Skeletal muscle satellite cell (primary cell): ENCODE results near the gene NR1H4.
"Not testable (repeated sequence)": the region's sequence is repeated elsewhere in the genome, so short reads cannot be mapped to it uniquely, and the experiment has no call there.

Experiments used
- H3K27me3 ChIP-seq: 2 replicates; pipeline ENCODE4 v1.7.0; 2013; ENCODE audit warnings: low read length; ENCODE audit not compliant: control insufficient read depth, insufficient read depth
- H3K36me3 ChIP-seq: 2 replicates; pipeline ENCODE4 v1.7.0; 2013; ENCODE audit warnings: mild to moderate bottlenecking, control low read depth, low read length; ENCODE audit not compliant: insufficient read depth
- H3K4me1 ChIP-seq: 2 replicates; pipeline ENCODE4 v1.7.0; 2013; ENCODE audit warnings: low read length; ENCODE audit not compliant: control insufficient read depth, insufficient read depth
- H3K4me2 ChIP-seq: 2 replicates; pipeline ENCODE4 v1.7.0; 2013; ENCODE audit warnings: mild to moderate bottlenecking, low read length
- H3K4me3 ChIP-seq: 2 replicates; pipeline ENCODE4 v1.7.0; 2013; ENCODE audit warnings: low read length
- H3K9ac ChIP-seq: 2 replicates; pipeline ENCODE4 v1.7.0; 2013; ENCODE audit warnings: mild to moderate bottlenecking, low read depth, low read length, moderate library complexity
- H3K9me3 ChIP-seq: replicated peaks from 2 replicates; pipeline ENCODE4 v1.7.0; 2013; ENCODE audit warnings: mild to moderate bottlenecking, control low read depth, low read length

The NR1H4 gene

DNA sequence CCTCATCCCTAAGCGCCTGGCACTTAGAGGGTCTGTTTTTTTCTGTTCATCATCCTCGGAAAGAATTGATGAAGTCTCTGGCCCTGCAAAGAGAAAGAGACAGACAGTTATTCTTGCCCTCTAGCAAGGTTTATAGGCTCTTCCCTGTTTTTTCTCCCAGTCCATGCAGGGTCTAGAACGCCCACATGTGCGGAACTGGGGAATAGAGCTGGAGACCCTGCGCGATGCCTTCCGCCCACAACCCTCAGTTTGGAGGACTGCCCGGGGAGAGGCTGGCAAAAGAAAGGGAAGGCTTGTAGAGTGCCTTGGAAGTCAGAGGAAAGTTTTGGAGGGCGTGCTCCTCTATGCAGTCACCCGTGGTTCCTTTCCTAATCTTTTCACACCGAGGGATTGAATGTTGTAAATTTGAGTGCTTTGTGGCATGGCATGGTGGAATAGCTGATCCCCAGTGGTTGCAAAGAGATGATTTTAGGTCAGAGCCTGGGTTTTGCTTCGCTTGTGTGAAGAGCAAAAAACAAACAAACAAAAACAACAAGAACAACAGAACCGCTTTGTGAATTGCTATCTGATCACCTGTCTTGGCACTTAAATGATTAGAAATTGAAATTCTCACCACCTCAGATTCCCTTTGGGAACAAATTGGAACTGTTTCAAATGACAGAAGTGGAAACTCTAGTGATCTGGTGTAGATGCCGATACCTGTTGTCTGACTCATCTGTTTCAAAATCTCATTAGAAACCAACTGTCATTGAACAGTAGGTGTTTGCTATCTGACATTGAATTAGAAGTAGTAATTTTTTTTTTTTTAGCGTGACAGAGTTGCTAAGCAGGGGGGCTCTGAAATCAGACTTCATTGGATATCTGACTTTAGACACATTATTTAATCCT is 100.8 kb downstream of the NR1H4 start:
- no peaks in the 10 kb centered on the region for H3K36me3 ChIP-seq
- no peaks in the 10 kb centered on the region for H3K27me3 ChIP-seq
- peak overlapping the region; percentile 94 for H3K4me3 ChIP-seq
- peak overlapping the region; percentile 89 for H3K4me2 ChIP-seq
- peak overlapping the region; percentile 85 for H3K9ac ChIP-seq
- no peaks in the 10 kb centered on the region for H3K9me3 ChIP-seq
- H3K4me1 ChIP-seq: peaks cover 25% of the 10 kb centered on the region

DNA sequence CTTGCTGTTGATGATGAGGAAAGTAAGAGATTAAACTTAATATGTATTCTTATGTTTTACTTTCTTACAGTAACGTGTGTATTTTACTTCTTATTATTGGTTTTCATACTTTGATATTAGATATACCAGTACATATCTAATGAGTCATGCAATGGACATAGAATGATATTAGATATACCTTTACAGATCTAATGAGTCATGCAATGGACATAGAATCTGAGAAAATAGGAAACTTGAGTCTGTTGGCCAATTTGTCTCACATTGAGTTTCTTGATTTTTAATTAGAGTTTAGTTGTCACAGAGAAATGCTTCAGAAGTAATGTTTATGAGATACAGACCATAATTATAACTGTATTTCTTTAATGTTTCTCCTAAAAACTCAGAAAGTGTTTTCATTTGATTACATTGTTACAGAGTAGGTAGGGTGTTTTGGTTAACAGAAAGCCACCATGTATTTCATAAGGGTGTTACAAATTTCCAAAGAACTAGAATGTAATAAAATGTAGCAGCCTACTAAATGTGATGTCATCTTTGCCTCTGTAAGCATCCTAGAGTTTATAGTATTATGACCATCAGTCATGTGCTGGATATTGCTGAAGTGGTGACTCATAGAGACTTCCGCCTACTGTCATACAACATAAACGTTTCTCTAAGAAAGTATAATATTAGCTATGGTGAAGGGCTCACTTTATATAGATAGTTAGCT is 102.8 kb downstream of the NR1H4 start:
- peak overlapping the region; percentile 72 for H3K4me2 ChIP-seq

DNA sequence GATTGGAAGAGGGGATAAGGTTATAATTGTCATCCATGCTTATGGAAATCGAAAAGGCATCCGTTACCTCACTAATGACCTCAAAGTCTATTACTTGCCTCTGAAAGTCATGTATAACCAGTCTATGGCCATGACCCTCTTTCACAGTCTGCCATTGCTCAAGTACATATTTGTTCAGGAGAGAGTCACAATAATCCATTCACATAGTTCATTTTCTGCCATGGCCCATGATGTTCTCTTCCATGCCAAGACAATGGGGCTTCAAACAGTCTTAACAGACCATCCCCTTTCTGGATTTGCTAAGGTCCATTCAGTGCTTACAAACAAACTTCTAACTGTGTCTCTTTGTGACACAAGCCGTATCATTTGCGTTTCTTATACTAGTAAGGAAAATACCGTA is 105.3 kb downstream of the NR1H4 start:
- Histone ChIP-seq H3K9ac (no peak overlapping the region), H3K9me3 (no peaks in the 10 kb centered on the region), H3K4me1 (peaks cover 20% of the 10 kb centered on the region), H3K36me3 (no peaks in the 10 kb centered on the region), H3K27me3 (no peaks in the 10 kb centered on the region), H3K4me3 (no peak overlapping the region), H3K4me2 (no peak overlapping the region)

More for the DNA sequence above, 102.8 kb downstream of the NR1H4 start:
- no peaks in the 10 kb centered on the region for H3K36me3 ChIP-seq
- peaks cover 25% of the 10 kb centered on the region for H3K4me1 ChIP-seq
- H3K9me3 ChIP-seq: no peaks in the 10 kb centered on the region
- peak overlapping the region; percentile 40 for H3K4me3 ChIP-seq
- H3K9ac ChIP-seq: peak overlapping the region; percentile 44
- no peaks in the 10 kb centered on the region for H3K27me3 ChIP-seq

DNA sequence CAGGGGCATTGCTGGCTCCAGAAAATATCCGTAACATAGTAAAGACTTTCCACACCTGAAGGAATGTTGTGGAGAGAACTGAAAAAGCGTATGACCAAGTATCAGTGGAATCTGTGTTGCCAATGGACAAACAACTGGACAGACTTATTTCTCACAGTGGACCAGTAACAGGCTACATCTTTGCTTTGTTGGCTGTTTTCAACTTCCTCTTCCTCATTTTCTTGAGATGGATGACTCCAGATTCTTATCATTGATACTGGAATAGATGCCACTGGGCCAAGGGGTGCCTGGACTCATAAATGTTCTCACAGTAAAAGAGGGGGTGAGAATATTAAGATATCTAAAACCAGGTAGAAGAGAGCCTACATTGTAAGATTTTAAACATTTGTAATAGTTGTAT is 106.2 kb downstream of the NR1H4 start:
- Histone ChIP-seq H3K4me3 (no peak overlapping the region), H3K36me3 (no peaks in the 10 kb centered on the region), H3K9me3 (no peaks in the 10 kb centered on the region), H3K4me2 (no peak overlapping the region), H3K9ac (no peak overlapping the region), H3K4me1 (peaks cover 16% of the 10 kb centered on the region), H3K27me3 (no peaks in the 10 kb centered on the region)

DNA sequence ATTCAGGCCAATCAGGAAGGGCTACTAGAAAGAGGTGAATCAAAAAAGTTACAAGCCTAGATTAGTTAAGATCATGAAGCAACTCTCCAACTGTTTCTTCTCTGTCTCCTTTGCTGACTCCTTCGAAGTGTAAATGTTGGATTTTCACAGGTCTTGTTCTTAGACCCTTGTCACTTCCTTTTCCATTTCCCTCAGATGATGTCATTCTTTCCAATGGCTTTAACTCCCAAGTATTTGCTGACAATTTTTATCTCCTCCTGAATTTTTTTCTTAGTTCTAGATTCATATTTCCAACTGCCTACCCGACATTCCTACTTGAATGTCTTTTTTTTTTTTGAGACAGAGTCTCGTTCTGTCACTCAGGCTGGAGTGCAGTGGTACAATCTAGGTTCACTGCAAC is 110.6 kb downstream of the NR1H4 start:
- Histone ChIP-seq H3K27me3 (no peaks in the 10 kb centered on the region), H3K4me1 (no peaks in the 10 kb centered on the region), H3K36me3 (no peaks in the 10 kb centered on the region), H3K9ac (no peak overlapping the region), H3K9me3 (no peaks in the 10 kb centered on the region), H3K4me2 (no peak overlapping the region), H3K4me3 (no peak overlapping the region)

DNA sequence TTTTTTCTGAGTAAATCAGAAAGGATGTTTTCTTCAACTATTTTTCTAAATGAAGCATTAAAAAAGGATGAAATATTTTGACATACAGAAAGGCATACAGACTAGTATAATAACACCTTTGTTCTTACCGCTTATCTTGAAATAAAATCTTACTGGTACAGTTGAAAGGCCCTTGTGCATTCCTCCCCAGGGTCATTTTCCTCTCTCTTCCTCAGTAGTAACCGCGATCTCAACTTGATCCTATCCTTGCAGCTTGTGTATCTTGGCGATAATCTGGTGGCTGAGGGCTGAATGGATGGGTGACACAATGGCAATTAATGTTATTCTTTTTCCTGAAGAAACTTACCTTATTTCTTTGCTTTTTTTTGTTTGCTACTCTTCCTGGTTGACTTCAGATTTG is 118.3 kb downstream of the NR1H4 start:
- Histone ChIP-seq H3K9ac (no peak overlapping the region), H3K4me1 (peaks cover 7% of the 10 kb centered on the region), H3K27me3 (no peaks in the 10 kb centered on the region), H3K4me2 (no peak overlapping the region), H3K9me3 (no peaks in the 10 kb centered on the region), H3K36me3 (no peaks in the 10 kb centered on the region), H3K4me3 (no peak overlapping the region)

DNA sequence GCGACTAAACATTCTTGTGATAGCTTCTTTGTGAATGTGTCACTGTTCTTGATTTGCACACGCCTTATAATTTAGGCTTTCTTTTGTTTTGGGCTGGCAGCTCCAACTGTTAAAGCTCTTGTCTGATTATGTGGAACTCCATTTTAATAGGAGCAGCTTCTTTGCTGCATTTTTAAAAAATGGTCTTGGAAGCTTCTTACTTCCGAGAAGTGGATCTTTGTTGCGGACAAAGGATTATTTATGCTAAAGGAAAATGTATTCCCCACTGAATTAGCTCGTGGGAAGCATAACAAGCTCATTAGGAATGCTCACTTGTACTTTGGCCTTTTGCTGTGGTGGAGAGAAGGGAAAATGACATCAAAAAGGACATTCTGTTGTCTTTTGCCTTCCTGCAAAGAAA is 119.8 kb downstream of the NR1H4 start:
- H3K36me3 ChIP-seq: no peaks in the 10 kb centered on the region
- H3K4me2 ChIP-seq: peak overlapping the region; percentile 77
- peak overlapping the region; percentile 65 for H3K9ac ChIP-seq
- H3K9me3 ChIP-seq: no peaks in the 10 kb centered on the region
- peak overlapping the region; percentile 43 for H3K4me3 ChIP-seq
- peaks cover 7% of the 10 kb centered on the region for H3K4me1 ChIP-seq
- H3K27me3 ChIP-seq: no peaks in the 10 kb centered on the region

DNA sequence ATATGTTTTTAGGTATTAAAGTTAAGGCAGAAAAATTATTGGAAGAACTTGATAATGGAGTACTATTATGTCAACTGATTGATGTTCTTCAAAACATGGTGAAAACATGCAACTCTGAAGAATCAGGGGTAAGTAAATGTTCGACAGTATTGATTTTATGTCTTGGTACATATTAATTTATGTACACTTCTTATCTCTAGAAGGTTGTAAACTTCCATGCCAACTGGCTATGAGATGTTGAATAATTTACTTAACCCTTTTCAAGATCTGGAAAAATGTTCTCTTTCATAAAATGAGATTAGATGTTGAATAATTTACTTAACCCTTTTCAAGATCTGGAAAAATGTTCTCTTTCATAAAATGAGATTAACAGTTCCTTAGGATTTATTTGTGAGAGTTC is 128.0 kb downstream of the NR1H4 start:
- Histone ChIP-seq H3K9me3 (no peaks in the 10 kb centered on the region), H3K27me3 (no peaks in the 10 kb centered on the region), H3K36me3 (peaks cover 3% of the 10 kb centered on the region), H3K4me3 (no peak overlapping the region), H3K4me2 (no peak overlapping the region), H3K9ac (no peak overlapping the region), H3K4me1 (no peaks in the 10 kb centered on the region)

DNA sequence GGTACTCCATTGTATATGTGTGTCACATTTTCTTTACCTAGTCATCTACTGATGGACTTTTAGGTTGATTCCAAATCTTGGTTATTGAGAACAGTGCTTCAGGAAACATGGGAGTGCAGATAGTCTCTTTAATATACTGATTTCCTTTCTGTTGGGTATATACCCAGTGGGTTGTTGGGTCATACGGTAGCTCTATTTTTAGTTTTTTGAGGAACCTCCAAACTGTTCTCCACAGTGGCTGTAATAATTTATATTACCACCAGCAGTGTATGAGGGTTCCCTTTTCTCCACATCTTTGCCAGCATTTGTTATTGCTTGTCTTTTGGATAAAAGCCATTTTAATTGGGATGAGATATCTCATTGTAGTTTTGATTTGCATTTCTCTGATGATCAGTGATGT is 129.3 kb downstream of the NR1H4 start:
- not testable (repeated sequence) for H3K36me3 ChIP-seq, H3K9ac ChIP-seq, H3K4me3 ChIP-seq, H3K27me3 ChIP-seq, H3K9me3 ChIP-seq, H3K4me1 ChIP-seq, H3K4me2 ChIP-seq

DNA sequence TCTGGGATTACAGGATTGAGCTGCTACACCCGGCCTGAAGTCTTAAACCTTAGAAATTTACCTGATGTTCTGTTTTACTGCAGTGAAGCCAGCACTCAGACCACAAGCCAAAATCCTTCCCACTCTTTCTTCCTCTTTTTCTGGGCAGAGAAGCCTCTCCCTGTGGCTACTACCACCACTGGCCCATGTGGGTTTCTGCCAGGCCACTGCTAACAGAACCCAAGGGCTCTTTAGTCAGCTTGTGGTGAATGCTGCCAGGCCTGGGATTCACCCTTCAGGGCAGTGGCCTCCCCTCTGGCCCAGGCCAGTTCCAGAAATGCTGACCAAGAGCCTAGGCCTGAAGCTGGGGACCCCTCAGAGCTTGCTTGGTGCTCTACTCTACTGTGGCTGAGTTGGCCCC is 135.1 kb downstream of the NR1H4 start:
- Histone ChIP-seq H3K9ac (no peak overlapping the region), H3K4me3 (no peak overlapping the region), H3K4me2 (no peak overlapping the region), H3K4me1 (no peaks in the 10 kb centered on the region), H3K9me3 (no peaks in the 10 kb centered on the region), H3K27me3 (no peaks in the 10 kb centered on the region), H3K36me3 (no peaks in the 10 kb centered on the region)

DNA sequence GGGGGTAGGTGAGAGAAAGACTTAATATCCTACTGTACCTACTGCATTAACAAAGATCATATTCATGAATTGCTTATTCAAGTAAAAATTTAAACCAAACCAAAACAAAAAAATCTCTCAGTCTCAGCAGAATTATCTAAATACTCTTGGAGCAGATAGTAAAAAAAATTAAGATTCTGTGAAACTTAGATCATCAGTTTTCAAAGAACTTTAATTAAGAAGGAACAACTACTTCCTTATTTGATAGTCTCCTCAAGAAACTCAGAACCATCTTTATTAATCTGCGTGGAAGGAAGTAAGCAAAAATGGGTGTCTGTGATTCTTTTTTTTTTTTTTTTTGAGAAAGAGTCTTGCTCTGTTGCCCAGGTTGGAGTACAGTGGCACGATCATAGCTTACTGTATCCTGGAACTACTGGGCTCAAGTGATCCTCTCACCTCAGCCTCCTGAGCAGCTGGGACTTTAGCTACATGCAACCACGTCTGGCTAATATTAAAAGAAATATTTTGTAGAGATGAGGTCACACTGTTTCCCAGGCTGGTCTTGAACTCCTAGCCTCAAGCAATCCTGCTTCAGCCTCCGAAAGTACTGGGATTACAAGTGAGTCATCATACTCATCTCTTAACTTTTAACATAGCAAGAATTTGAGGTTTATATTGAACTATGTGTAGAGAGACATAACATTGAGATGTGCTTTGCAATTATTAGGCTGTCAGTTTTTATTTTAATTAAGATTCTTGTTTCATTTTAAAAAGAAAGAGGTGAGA is 137.2 kb downstream of the NR1H4 start:
- no peaks in the 10 kb centered on the region for H3K9me3 ChIP-seq
- H3K4me3 ChIP-seq: no peak overlapping the region
- no peak overlapping the region for H3K4me2 ChIP-seq
- no peaks in the 10 kb centered on the region for H3K27me3 ChIP-seq
- H3K9ac ChIP-seq: no peak overlapping the region
- H3K36me3 ChIP-seq: no peaks in the 10 kb centered on the region
- H3K4me1 ChIP-seq: no peaks in the 10 kb centered on the region
